ENCODE results near the gene CX3CL1. TPM values are rescaled to one million over a fixed set of nuclear protein-coding genes. Genes with fewer than 3 reads are reported as not detected.

CX3CL1 gene
- total RNA-seq, 4 donors from 2014 or later: 1.7 to 13.5 (median 1.8) TPM; not detected in 1

DNA sequence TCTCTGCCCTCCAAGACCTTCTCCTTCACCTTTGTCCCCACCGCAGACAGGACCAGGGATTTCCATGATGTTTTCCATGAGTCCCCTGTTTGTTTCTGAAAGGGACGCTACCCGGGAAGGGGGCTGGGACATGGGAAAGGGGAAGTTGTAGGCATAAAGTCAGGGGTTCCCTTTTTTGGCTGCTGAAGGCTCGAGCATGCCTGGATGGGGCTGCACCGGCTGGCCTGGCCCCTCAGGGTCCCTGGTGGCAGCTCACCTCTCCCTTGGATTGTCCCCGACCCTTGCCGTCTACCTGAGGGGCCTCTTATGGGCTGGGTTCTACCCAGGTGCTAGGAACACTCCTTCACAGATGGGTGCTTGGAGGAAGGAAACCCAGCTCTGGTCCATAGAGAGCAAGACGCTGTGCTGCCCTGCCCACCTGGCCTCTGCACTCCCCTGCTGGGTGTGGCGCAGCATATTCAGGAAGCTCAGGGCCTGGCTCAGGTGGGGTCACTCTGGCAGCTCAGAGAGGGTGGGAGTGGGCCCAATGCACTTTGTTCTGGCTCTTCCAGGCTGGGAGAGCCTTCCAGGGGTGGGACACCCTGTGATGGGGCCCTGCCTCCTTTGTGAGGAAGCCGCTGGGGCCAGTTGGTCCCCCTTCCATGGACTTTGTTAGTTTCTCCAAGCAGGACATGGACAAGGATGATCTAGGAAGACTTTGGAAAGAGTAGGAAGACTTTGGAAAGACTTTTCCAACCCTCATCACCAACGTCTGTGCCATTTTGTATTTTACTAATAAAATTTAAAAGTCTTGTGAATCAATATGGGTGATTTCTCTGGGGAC is 12.2 kb downstream of the CX3CL1 start:
- TF ChIP-seq EP300 (IDR thresholded peaks at IDR 0.05; ENCODE audit: low read depth) (no peak), POLR2A (IDR thresholded peaks at IDR 0.05) (no peak), POLR2AphosphoS5 (IDR thresholded peaks at IDR 0.05) (no peak)
- TF ChIP-seq, protein P1, sequence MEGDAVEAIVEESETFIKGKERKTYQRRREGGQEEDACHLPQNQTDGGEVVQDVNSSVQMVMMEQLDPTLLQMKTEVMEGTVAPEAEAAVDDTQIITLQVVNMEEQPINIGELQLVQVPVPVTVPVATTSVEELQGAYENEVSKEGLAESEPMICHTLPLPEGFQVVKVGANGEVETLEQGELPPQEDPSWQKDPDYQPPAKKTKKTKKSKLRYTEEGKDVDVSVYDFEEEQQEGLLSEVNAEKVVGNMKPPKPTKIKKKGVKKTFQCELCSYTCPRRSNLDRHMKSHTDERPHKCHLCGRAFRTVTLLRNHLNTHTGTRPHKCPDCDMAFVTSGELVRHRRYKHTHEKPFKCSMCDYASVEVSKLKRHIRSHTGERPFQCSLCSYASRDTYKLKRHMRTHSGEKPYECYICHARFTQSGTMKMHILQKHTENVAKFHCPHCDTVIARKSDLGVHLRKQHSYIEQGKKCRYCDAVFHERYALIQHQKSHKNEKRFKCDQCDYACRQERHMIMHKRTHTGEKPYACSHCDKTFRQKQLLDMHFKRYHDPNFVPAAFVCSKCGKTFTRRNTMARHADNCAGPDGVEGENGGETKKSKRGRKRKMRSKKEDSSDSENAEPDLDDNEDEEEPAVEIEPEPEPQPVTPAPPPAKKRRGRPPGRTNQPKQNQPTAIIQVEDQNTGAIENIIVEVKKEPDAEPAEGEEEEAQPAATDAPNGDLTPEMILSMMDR (IDR thresholded peaks at IDR 0.05): no peak
- Histone ChIP-seq H3K27ac (peak overlapping the region in 3 of 4 donors; percentile 11 to 47 (median 15)), H3K4me3 (no peak overlapping the region), H3K36me3 (no peaks in the 10 kb centered on the region), H3K4me1 (peaks cover 14 to 27% (median 16%) of the 10 kb centered on the region in 4 donors), H3K9me3 (no peaks in the 10 kb centered on the region), H3K27me3 (no peaks in the 10 kb centered on the region)
- in situ Hi-C loops (cut with MboI; ENCODE audit: low pct_ligation_motif_present in 1 of 4, low pct_unique_long_range_greater_than_20kb in 1 of 4, low sequenced_read_pairs in 3 of 4) (no loop called here), intact Hi-C loops (cut with DNase I; ENCODE audit: low total_unique reads) (no loop called here)
- DNase-seq: peak; percentile 69
- 41% methylated on average over 11 of the region's 11 CpGs; no CpG with 5 or more reads in 1 of the 2 donors for WGBS, 2 donors (ENCODE audit: low coverage in 1 of 2)

DNA sequence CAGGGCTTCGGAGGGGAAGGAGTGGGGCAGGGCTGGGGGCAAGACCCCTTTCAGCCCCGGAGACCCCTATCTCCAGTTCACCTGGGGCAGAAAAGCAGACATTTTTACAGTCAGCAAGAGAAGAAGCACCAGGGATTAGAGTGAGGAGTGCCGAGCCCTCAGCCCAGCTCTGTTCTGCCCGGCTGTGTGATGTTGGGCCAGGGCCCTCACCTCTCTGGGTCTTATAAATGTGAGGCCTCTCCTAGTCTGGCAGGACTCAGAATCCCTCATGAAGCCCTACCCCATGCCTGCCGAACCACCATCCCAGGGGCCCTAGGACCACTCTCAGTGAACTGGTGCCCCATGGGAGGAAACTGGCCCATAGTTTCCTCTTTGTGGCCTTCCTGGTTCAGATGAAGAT is 12.8 kb downstream of the CX3CL1 start:
- in situ Hi-C loops (cut with MboI; ENCODE audit: low pct_ligation_motif_present in 1 of 4, low pct_unique_long_range_greater_than_20kb in 1 of 4, low sequenced_read_pairs in 3 of 4) (no loop called here), intact Hi-C loops (cut with DNase I; ENCODE audit: low total_unique reads) (no loop called here)
- no peak for TF ChIP-seq POLR2A (IDR thresholded peaks at IDR 0.05)
- WGBS, 2 donors (ENCODE audit: low coverage in 1 of 2): 81% methylated on average over 5 of the region's 5 CpGs; no CpG with 5 or more reads in 1 of the 2 donors
- Histone ChIP-seq H3K27me3 (no peaks in the 10 kb centered on the region), H3K9me3 (no peaks in the 10 kb centered on the region), H3K36me3 (no peaks in the 10 kb centered on the region), H3K4me1 (peaks cover 14 to 27% (median 16%) of the 10 kb centered on the region in 4 donors), H3K27ac (no peak overlapping the region), H3K4me3 (no peak overlapping the region)
- DNase-seq: no peak

DNA sequence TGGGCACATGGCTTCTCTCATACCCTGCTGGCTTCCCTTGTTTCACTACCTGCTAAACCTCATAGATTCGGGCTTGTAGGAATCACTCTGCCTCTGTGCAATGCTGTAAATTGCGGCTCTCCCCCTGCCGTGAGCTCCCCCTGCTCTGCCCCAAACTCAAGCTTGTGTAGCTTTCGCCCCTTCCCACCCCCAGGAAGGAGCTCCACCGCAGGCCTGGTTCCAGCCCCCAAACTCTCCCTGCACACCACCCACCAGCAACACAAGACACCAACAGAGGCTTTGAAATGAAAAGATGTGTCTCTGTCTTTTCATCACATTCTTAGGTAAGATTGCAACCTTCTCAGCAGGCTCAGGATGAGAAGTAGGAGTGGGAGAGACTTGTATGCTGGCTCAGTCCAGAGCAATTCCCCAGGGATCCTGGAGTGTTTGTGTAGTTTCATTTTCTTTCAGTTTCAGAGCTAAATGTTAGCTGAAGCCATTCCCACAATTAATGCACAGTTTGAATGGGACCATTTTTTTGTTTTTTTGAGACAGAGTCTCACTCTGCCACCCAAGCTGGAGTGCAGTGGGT is 14.2 kb downstream of the CX3CL1 start:
- Histone ChIP-seq H3K27ac (no peak overlapping the region), H3K4me3 (no peak overlapping the region)
- 88% methylated on average over 5 of the region's 5 CpGs; no CpG with 5 or more reads in 1 of the 2 donors for WGBS, 2 donors (ENCODE audit: low coverage in 1 of 2)

DNA sequence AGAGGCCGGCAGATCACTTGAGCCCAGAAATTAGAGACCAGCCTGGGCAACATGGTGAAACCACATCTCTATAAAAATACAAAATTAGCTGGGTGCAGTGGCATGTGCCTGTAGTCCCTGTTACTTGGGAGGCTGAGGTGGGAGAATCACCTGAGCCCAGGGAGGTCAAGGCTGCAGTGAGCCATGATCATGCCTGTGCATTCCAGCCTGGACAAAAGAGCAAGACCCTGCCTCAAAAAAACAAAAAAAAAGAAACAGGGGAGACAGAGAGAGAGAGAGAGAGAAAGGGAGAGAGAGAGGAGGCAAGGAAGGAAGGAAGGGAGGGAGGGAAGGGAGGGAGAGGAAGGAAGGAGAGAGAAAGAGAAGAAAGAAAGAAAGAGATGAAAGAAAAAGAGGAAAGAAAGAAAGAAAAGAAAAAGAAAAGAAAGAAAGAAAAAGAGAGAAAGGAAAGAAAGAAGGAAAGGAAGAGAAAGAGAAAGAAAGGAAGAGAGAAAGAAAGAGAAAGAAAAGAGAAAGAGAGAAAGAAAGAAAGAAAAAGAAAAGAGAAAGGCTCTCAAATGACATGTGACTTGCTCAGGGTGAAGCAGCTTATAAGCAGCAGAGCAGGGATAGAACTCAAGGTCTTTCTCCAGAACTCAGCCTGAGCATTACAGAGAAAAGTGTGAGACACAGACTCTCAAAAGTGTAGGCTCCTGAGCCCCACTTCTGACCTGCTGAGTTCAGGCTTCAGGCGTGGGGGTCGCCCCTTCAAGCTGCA is 15.5 kb downstream of the CX3CL1 start:
- intact Hi-C loops (cut with DNase I; ENCODE audit: low total_unique reads): no loop called here

More for the DNA sequence above, 14.2 kb downstream of the CX3CL1 start:
- in situ Hi-C loops (cut with MboI; ENCODE audit: low pct_ligation_motif_present in 1 of 4, low pct_unique_long_range_greater_than_20kb in 1 of 4, low sequenced_read_pairs in 3 of 4): no loop called here
- no peak for DNase-seq
- Histone ChIP-seq H3K9me3 (no peaks in the 10 kb centered on the region), H3K36me3 (no peaks in the 10 kb centered on the region), H3K4me1 (peaks cover 14 to 27% (median 16%) of the 10 kb centered on the region in 4 donors), H3K27me3 (no peaks in the 10 kb centered on the region)
- TF ChIP-seq POLR2AphosphoS5 (IDR thresholded peaks at IDR 0.05) (no peak), POLR2A (IDR thresholded peaks at IDR 0.05) (no peak), EP300 (IDR thresholded peaks at IDR 0.05; ENCODE audit: low read depth) (no peak)
- TF ChIP-seq, protein P1 (IDR thresholded peaks at IDR 0.05): no peak
- intact Hi-C loops (cut with DNase I; ENCODE audit: low total_unique reads): no loop called here

More for the DNA sequence above, 15.5 kb downstream of the CX3CL1 start:
- no peak for DNase-seq
- no peak overlapping the region for H3K27ac ChIP-seq
- H3K9me3 ChIP-seq: no peaks in the 10 kb centered on the region
- H3K36me3 ChIP-seq: no peaks in the 10 kb centered on the region
- H3K4me1 ChIP-seq: peaks cover 14 to 27% (median 16%) of the 10 kb centered on the region in 4 donors
- H3K4me3 ChIP-seq: no peak overlapping the region
- WGBS, 2 donors (ENCODE audit: low coverage in 1 of 2): 55% methylated on average over 3 of the region's 3 CpGs; no CpG with 5 or more reads in 1 of the 2 donors
- TF ChIP-seq POLR2A (IDR thresholded peaks at IDR 0.05): no peak
- TF ChIP-seq, protein P1 (IDR thresholded peaks at IDR 0.05): no peak
- no peak for TF ChIP-seq POLR2AphosphoS5 (IDR thresholded peaks at IDR 0.05)
- no peak for TF ChIP-seq EP300 (IDR thresholded peaks at IDR 0.05; ENCODE audit: low read depth)
- no peaks in the 10 kb centered on the region for H3K27me3 ChIP-seq
- in situ Hi-C loops (cut with MboI; ENCODE audit: low pct_ligation_motif_present in 1 of 4, low pct_unique_long_range_greater_than_20kb in 1 of 4, low sequenced_read_pairs in 3 of 4): no loop called here
